Ramos (cell line): ENCODE measurements around the gene PLEKHG4B.
"Not testable (repeated sequence)": the region's sequence is repeated elsewhere in the genome, so short reads cannot be mapped to it uniquely, and the experiment has no call there.

Experiments
- in situ Hi-C: fragments of 300-500 bp; cut with MboI; formaldehyde crosslinking; loops from one replicate; pipeline ENCODE4 v1.14.3; 2022; ENCODE audit warnings: low sequenced_read_pairs; ENCODE audit not compliant: unreplicated experiment

The PLEKHG4B gene

DNA sequence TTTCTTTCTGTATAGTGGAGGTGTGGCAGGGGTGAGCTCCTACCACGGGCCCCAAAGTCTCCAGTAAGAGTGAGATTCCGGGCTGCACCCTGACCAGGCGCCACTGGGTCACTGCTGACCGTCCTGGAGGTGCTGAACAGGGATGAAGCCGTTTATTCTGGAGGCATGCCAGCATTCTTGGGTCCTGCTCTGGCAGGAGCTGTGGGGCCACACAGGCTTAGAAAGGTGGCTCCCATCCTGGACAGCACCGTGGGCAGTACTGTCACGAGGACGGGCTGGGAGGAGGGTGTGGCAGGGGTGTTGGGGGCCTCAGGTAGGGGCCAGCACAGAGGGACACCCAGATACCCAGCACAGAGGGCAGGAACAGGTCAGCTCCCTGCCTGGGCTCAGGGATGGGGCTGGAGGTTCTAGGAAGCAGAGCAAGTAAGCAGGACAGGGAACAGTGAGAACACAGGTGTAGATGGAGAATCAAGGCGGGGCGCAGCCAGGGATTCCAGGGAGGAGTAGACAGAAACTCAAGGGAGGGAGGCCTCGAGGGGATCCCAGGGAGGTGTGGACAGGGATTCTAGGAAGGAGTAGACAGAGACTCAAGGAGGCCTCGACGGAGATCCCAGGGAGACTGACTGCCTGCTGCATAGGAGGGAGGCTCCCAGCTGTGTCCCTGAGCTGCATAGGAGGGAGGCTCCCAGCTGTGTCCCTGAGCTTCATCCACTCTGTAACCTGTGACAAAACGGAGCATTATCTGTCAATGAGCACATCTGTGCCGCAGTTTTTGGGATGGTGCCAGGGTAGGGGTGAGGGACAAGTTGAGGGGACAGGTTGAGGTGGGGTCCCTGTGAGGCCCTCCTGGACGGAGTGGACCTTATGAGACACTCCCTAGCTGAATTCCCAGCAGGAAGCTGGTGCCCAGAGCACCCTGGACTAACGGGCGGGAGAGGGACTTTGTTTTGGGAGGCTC lies 1.1 kb upstream of the PLEKHG4B start:
- in situ Hi-C loops, result no loop called here

DNA sequence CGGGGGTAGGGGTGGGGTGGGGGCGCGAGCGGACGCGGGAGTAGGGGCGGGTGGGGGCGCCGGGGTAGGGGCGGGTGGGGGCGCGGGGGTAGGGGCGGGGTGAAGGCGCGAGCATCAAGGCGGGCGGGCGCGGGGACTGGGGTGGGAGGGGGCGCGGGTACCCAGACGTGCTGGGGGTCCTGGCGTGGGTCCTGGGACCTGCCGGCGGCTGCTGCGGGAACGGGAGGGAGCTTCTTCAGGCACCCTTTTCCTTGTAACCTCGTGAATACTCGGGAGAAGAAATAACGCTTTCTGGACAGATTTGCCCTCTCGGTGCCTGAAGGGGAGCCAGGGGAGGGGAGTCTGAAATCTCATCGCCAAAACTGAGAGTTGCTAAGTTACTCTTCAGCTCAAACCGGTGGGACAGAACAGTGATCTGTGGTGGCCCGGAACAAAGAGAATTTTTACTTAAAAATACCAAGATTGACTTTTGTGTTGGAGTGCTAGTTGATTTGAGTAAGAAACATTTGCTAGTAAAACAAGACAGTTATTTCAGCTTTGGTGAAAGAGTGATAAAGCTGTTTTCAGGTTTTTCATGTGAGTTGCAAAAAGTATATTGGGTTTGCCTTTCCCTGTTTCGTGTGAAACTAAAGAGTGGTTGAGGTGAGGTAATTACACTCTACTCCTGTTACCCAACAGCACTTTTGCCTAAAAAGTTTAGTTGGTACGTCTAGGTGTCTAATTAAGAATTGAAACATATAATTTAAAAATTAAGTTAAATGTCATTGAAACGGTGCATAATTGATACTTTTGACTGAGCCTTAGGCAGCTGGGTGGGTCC lies 643 bp downstream of the PLEKHG4B start:
- in situ Hi-C loops, result no loop called here

- in situ Hi-C loops, result no loop called here
Observed at GRCh38 chr5:93221-93980, 1.4 kb downstream of the PLEKHG4B start.

GRCh38 chr5:94113-94892 lies 2.3 kb downstream of the PLEKHG4B start:
- in situ Hi-C loops, result no loop called here

GRCh38 chr5:95241-95980 lies 3.4 kb downstream of the PLEKHG4B start:
- in situ Hi-C loops, result no loop called here

DNA sequence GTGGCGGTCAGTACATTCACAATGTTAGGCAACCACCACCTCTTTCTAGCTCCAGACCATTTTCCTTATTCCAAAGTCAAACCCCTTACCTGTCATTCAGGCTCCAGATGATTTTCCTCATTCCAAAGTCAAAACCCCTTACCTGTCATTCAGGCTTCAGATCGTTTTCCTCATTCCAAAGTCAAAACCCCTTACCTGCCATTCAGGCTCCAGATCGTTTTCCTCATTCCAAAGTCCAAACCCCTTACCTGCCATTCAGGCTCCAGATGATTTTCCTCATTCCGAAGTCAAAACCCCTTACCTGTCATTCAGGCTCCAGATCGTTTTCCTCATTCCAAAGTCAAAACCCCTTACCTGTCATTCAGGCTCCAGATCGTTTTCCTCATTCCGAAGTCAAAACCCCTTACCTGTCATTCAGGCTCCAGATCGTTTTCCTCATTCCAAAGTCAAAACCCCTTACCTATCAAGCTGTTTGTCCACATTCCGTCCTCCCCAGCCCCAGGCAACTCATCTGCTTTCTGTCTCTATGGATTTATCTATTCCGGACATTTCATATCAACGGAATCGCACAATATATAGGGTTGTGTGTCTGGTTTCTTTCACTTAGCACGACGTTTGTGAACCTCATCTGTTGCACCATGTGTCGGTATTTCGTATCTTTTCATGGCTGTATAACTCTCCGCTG lies 5.2 kb downstream of the PLEKHG4B start:
- in situ Hi-C loops, result no loop called here

DNA sequence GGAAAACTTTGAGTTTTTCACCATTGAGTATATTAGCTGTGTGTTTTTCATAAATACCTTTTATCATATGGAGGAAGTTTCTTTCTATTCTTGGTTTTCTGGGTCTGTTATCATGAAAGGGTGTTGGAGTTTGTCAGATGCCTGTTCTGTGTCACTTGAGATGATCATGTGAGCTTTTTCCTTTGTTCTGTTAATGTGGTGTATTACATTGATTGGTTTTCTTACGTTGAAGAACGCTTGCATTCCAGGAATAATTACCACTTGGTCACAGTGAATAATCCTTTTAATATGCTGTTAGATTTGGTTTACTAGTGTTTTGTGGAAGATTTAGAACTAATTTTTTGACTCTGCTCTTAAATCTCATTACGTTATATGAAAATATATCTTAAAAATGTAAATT lies 7.8 kb downstream of the PLEKHG4B start:
- in situ Hi-C loops, result no loop called here

GRCh38 chr5:102411-103043 lies 10.6 kb downstream of the PLEKHG4B start:
- in situ Hi-C loops, result no loop called here

- in situ Hi-C loops, result not testable (repeated sequence)
Observed at GRCh38 chr5:104106-104505, 12.1 kb downstream of the PLEKHG4B start.

GRCh38 chr5:104778-105296 lies 12.9 kb downstream of the PLEKHG4B start:
- in situ Hi-C loops, result no loop called here

- in situ Hi-C loops, result no loop called here
Observed at GRCh38 chr5:105504-106070, 13.6 kb downstream of the PLEKHG4B start.

DNA sequence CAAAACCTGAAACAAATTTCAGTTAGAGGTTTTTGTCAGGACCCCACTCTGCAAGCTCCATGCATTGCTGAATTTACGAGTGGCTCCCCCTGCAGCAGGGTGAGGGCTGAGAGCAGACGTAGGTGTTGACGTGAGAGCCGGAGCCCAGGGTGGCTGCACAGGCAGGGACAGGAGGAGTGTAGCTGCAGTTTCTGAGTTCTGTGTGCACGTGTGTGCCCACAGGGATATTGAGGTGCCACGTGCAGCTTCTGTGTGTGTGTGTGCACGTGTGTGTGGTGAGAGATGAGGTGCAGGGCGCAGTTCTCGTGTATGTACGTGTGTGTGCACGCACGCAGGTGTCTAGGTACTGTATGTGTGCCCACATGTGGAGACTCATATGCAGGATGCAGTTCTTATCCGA lies 14.6 kb downstream of the PLEKHG4B start:
- in situ Hi-C loops, result no loop called here

DNA sequence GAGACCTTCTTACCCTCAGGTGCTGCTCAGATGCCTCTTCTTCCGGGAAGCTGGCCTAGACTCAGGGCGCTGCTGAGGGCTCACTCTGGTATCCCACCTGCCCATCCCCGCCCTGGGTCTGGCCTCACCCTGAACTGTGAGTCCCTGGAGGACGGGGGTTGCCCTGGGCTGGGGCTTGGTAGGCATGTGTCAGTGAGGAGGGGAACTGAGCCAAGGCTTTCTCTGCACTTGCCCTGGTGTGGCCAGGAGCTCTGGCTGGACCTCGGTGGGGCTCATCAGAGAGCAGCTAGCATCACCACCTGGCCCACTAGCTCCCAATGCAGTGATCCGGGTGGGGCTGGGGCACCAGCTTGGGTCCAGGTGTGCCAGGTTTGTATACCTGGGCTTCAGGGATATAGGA lies 15.6 kb downstream of the PLEKHG4B start:
- in situ Hi-C loops, result no loop called here

GRCh38 chr5:109826-110225 lies 17.9 kb downstream of the PLEKHG4B start:
- in situ Hi-C loops, result no loop called here

DNA sequence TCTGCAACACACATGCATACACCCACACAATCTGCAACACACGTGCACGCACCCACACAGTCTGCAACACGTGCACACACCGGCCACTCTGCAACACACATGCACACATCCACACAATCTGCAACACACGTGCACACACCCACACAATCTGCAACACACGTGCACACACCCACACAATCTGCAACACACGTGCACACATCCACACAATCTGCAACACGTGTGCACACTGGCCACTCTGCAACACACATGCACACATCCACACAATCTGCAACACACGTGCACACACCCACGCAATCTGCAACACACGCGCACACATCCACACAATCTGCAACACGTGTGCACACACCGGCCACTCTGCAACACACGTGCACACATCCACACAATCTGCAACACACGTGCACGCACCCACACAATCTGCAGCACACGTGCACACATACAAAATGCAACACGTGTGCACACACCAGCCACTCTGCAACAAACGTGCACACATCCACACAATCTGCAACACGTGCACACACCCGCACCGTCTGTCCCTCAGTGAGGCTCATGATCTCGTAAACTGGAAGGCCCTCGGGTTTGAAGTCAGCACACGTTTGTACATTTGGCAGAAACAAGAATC lies 18.4 kb downstream of the PLEKHG4B start:
- in situ Hi-C loops, result no loop called here

DNA sequence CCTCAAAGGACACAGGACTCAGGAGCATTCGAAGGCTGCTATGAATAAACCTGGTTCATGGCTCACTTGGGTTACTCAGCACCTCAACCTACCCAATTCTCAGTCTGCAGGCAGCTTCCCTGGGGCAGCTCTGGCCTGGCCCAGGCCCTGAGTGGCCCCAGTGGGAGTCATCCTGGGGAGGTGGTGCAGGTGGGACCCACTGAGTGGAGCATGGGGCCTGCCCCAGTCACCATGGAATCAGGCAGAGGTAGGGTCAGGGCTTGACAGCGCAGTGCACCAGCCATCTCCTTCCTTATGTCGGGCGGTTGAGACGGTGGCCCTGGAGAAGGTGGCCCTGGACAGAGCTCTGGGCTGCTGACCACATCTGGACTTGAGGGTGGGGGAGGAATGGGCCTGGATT lies 19.2 kb downstream of the PLEKHG4B start:
- in situ Hi-C loops, result no loop called here

GRCh38 chr5:119486-120097 lies 27.6 kb downstream of the PLEKHG4B start:
- in situ Hi-C loops, result no loop called here
